ENCODE data around the gene CFAP119. TPM values are rescaled to one million over a fixed set of nuclear protein-coding genes. Genes with fewer than 3 reads are reported as not detected.

The CFAP119 gene
- total RNA-seq, 1 experiment from 2014 or later: 4.6 TPM

DNA sequence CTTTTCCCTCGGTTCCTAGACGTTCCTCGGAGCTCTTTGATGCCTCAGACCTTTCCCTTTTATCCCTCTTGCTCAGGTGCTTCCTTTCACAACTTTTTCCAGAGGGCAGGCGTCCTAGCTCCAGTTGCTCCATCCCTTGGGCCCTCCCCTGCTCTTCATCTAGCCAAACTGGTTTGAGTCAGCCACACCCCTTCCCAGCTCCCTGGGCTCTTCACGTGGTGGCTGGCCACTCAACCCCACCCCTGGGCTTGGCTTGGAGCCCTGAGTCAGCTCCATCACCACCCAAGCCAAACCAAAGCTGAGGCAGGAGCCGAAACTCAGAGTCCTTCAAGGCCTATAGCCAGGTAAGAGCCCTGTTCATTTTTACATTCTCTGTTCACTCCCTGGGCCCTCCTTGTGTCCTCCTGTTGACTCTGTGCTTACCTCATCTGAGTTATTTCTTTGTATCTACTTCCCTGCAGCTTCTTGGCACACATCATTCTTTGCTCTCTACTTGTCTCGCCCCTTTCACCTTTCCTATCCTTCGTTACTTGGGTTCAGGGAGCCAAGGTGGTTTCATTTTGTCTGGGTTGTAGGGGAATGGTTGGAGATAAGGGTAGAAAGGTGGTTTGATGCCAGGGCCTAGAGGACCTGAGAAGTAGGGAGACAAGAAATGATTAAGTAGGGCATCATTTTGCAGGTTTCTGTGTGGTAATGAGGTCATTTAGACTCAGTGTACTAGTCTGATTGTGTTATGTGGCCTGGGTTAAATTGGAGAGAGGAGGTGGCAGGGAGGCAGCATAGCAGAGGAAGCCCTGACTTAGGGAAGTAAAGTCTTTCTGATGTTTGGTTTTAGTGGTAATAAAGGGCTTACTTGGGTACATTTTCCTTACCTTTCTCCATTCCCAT lies 21.3 kb downstream of the CFAP119 start:
- peak; percentile 83 for DNase-seq (ENCODE audit: low read depth)

DNA sequence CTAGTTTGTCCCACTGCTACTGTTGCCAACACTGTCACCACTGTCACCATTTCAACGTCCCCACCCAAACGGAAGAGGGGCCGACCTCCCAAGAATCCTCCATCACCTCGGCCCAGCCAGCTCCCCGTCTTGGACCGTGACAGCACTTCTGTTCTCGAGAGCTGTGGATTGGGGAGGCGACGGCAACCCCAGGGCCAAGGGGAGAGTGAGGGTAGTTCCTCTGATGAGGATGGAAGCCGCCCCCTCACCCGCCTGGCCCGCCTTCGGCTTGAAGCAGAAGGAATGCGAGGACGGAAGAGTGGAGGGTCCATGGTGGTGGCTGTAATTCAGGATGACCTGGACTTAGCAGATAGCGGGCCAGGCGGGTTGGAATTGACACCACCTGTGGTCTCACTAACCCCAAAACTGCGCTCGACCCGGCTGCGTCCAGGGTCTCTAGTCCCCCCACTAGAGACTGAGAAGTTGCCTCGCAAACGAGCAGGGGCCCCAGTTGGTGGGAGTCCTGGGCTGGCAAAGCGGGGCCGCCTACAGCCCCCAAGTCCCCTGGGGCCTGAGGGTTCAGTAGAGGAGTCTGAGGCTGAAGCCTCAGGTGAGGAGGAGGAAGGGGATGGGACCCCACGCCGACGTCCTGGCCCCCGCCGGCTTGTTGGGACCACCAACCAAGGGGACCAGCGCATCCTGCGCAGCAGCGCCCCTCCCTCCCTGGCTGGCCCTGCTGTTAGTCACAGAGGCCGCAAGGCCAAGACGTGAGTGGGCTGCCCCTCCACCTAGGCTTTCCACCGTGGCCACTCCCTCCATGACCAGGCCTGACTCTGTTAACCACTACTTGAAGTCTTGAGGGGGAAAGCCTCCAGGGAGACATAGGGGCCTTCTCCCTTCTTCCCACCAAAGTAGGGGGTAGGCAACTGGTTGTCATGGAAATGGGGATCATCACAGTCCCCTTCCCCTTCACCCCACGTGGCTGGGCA lies 22.6 kb downstream of the CFAP119 start:
- no peak for DNase-seq (ENCODE audit: low read depth)

DNA sequence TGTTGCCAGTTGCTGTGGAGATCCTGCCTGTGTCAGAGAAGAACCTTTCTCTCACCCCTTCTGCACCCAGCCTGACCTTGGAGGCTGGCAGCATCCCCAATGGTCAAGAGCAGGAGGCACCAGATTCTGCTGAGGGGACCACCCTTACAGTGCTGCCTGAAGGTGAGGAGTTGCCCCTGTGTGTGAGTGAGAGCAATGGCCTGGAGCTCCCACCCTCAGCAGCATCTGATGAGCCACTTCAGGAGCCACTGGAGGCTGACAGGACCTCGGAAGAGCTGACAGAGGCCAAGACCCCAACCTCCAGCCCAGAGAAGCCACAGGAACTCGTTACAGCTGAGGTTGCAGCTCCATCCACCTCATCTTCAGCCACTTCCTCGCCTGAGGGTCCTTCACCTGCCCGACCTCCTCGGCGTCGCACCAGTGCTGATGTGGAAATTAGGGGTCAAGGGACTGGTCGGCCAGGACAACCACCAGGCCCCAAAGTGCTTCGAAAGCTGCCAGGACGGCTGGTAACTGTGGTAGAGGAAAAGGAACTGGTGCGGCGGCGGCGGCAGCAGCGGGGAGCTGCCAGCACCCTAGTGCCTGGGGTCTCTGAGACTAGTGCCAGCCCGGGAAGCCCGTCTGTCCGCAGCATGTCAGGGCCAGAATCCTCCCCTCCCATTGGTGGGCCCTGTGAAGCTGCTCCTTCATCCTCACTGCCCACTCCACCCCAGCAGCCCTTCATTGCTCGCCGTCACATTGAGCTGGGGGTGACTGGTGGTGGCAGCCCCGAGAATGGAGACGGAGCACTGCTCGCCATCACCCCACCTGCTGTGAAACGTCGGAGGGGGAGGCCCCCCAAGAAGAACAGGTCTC lies 23.8 kb downstream of the CFAP119 start:
- DNase-seq (ENCODE audit: low read depth): no peak

DNA sequence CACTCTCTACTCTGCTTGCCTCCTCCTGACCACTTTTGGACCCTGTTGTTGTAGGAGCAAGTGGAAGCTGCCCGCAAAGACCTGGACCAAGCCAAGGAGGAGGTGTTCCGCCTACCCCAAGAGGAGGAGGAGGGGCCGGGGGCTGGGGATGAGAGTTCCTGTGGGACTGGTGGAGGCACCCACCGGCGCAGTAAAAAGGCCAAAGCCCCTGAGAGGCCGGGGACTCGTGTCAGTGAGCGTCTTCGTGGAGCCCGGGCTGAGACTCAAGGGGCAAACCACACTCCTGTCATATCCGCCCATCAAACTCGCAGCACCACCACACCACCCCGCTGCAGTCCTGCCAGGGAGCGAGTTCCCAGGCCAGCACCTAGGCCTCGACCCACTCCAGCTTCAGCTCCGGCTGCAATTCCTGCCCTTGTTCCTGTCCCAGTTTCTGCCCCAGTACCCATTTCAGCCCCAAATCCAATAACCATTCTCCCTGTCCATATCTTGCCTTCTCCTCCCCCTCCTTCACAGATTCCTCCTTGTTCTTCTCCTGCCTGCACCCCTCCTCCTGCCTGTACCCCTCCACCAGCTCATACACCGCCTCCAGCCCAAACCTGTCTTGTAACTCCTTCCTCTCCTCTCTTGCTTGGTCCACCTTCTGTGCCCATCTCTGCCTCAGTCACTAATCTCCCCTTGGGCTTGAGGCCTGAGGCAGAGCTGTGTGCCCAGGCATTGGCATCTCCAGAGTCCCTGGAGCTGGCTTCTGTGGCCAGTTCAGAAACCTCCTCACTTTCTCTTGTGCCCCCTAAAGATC lies 24.7 kb downstream of the CFAP119 start:
- no peak for DNase-seq (ENCODE audit: low read depth)

DNA sequence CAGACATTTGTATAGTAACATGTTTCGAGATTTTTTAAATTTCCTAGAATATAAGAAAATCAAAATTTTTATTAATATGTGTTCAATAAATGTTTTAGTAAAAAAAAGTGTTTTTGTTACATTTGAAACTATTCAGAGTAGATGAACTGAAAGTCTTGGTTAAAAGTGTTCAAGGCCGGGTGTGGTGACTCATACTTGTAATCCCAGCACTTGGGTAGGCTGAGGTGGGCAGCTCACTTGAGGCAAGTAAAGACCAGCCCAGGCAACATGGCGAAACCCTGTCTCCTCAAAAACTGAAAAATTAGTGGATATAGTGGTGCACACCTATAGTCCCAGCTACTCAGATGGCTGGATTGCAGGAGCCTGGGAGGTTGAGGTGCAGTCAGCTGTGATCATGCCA lies 30.5 kb downstream of the CFAP119 start:
- no peak for DNase-seq (ENCODE audit: low read depth)

DNA sequence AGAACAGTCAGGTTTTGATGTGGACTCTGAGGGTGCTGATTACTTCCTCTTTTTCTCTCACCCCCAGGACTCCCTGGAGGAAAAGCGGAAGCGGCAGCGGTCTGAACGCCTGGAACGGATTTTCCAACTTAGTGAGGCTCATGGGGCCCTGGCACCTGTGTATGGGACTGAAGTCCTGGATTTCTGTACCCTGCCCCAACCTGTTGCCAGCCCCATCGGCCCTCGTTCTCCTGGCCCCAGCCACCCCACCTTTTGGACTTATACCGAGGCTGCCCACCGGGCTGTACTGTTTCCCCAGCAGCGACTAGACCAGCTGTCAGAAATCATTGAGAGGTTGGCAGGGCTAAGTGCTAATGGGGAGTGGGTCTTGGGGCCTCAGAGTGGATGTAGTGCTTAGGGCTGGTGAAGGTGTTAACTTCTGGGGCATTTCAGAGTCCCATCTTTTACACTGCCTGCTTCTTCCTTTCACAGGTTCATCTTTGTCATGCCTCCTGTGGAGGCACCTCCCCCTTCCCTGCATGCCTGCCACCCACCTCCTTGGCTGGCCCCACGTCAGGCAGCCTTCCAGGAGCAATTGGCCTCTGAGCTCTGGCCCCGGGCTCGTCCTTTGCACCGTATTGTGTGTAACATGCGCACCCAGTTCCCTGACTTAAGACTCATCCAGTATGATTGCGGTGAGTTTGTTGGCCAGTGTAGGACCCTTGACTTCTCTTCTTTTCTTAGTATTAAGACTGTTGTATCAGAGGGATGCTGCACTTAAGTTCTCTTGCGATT lies 32.8 kb downstream of the CFAP119 start:
- no peak for DNase-seq (ENCODE audit: low read depth)

DNA sequence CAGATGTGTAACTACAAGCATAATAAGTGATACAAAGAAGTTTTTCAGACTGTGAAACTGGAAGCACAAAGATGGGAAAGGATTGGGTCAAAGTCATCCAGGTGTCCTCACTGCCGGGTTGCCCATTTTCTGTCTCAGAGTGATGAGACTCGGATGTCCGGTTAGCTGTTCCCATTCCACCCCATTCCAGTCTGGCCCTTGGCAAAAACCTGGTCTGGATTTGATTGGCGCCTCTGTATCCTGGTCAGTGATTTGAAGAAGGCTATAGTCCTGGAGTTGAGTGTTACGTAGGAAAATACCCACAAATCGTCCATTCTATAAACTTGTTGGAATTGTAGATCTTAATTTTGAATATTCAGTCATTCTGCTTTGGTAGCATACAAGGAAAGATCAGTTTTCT lies 33.5 kb downstream of the CFAP119 start:
- DNase-seq (ENCODE audit: low read depth): no peak

DNA sequence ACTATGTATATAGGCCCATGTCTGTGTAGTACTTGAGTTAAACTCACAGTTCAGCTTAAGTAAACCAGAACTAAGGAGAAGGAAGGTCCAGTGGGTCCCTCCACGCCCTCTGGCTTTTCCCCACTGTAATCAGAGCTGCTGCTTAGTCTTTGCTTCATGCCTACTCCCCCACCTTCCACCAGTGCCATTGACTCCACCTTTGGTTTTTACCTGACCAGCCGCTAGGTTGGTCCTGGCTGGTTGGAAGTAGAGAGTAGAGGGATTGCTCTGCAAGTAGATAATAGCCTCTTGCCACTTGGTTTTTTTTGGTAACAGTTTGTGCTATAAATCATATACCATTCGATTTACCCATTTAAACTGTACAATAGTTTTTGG lies 36.5 kb downstream of the CFAP119 start:
- DNase-seq (ENCODE audit: low read depth): no peak

DNA sequence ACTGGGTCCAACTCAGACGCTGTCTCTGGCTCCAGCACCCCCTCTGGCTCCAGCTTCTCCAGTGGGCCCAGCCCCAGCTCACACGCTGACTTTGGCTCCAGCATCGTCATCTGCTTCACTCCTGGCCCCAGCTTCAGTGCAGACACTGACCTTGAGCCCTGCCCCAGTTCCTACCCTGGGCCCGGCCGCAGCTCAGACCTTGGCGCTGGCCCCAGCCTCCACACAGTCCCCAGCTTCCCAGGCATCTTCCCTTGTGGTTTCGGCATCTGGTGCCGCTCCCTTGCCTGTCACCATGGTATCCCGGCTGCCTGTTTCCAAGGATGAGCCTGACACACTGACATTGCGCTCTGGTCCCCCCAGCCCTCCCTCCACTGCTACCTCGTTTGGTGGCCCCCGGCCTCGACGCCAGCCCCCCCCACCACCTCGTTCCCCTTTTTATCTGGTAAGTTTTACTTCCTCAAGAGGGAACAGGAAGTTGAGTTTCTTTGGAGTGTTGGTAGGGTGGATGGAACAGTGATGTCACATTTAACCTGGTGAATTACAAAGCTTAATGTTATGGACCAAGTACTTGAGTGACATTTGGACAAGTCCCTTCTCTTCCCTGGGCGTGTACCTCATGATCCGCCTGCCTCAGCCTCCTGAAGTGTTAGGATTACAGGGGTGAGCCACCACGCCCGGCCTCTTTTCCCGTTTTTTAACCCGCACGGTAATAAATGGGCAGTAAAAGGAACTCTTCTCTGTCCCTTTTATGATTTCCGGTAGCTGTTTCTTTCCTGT lies 37.0 kb downstream of the CFAP119 start:
- no peak for DNase-seq (ENCODE audit: low read depth)

DNA sequence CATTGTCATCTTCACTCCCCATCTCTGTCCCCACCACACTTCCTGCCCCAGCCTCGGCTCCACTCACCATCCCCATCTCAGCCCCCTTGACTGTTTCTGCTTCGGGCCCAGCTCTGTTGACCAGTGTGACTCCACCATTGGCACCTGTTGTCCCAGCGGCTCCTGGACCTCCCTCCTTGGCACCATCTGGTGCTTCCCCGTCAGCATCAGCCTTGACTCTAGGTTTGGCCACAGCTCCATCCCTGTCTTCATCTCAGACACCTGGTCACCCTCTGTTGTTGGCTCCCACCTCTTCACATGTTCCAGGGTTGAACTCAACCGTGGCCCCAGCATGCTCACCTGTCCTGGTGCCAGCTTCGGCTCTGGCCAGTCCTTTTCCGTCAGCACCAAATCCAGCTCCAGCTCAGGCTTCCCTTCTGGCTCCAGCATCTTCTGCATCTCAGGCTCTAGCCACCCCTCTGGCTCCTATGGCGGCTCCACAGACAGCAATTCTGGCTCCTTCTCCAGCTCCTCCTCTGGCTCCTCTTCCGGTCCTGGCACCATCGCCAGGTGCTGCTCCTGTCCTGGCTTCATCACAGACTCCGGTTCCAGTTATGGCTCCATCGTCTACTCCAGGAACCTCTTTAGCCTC lies 38.0 kb downstream of the CFAP119 start:
- no peak for DNase-seq (ENCODE audit: low read depth)

DNA sequence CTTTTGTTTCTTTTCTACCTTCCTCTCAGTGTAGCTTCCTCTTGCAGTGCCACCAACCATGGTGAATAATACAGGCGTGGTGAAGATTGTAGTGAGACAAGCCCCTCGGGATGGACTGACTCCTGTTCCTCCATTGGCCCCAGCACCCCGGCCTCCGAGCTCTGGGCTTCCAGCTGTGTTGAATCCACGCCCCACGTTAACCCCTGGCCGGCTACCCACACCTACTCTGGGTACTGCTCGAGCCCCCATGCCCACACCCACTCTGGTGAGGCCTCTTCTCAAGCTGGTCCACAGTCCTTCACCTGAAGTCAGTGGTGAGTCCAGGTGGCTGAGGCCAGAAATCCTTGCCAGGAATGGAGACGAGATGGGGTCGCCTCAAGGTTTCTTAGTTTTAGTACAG lies 38.9 kb downstream of the CFAP119 start:
- no peak for DNase-seq (ENCODE audit: low read depth)

DNA sequence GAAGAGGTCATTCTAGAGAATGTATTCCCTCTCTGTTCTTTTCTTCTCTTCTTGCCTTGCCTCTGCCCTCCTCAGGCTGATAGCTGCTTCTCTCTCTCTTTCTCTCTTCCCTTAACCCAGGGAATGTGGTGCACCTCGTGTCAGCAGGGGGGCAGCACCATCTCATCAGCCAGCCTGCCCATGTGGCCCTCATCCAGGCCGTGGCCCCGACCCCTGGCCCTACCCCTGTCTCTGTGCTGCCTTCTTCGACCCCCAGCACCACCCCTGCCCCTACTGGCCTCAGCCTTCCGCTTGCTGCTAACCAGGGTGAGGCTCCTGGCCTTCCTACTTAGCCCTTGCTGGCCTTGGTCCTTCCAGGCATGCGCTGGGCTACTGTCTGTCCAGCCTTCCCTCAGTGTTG lies 39.4 kb downstream of the CFAP119 start:
- DNase-seq (ENCODE audit: low read depth): no peak

DNA sequence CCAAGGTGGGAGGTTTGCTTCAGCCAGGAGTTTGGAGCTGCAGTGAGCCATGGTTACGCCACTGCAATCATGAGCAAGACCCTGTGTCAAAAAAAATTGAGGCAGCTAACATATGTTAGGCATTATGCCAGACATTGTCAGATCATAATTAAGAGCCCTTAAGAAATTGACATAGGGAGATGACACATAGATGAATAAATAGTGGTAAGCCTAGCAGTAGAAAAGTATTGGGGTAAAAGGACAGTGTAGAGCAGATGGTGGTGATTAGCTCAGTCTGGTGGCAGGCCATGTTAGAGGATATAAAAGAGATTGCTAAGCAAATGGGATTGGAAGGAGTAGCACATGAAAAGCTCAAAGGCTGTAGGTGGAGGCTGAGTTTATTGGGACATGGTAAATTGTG lies 40.3 kb downstream of the CFAP119 start:
- peak; percentile 31 for DNase-seq (ENCODE audit: low read depth)

DNA sequence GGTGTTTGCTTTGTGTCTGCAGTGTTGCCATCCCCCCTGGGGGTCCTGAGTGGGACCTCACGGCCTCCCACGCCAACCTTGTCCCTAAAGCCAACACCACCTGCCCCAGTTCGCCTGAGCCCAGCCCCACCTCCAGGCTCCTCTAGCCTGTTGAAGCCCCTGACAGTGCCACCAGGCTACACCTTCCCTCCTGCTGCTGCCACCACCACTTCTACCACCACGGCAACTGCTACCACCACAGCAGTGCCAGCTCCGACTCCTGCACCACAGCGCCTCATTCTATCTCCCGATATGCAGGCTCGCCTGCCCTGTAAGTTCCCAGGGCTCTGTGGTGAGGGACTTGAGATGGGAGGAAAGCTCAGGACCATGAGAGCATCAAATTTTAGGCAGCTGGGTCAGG lies 40.7 kb downstream of the CFAP119 start:
- no peak for DNase-seq (ENCODE audit: low read depth)

DNA sequence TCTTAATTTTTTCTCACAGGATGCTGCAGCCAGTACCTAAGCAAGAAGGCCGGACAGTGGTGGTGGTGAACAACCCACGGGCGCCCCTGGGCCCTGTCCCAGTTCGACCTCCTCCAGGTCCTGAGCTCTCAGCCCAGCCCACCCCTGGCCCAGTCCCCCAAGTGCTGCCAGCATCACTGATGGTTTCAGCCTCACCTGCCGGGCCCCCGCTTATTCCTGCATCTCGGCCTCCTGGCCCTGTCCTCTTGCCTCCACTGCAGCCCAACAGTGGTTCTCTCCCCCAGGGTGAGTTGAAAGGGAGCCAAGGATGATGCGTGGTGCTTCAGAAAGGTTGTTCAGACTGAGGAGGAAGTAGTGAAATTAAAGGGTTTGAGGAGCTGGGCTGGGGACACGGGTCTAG lies 41.2 kb downstream of the CFAP119 start:
- no peak for DNase-seq (ENCODE audit: low read depth)

DNA sequence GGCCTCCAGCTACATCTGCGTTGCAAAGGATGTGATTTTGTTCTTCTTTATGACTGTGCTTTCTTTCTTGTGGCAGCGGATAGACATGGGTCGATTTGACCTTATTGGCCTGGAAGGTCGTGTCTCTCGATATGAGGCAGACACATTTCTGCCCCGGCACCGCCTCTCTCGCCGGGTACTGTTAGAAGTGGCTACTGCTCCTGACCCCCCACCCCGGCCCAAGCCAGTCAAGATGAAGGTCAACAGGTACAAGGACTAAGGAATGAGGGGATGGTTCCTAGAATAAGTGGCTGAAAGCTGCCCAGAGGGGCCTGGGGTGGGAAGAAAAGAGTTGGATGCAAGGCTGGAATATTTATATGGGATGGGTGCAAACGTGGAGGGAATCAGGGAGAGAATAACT lies 41.8 kb downstream of the CFAP119 start:
- DNase-seq (ENCODE audit: low read depth): no peak

DNA sequence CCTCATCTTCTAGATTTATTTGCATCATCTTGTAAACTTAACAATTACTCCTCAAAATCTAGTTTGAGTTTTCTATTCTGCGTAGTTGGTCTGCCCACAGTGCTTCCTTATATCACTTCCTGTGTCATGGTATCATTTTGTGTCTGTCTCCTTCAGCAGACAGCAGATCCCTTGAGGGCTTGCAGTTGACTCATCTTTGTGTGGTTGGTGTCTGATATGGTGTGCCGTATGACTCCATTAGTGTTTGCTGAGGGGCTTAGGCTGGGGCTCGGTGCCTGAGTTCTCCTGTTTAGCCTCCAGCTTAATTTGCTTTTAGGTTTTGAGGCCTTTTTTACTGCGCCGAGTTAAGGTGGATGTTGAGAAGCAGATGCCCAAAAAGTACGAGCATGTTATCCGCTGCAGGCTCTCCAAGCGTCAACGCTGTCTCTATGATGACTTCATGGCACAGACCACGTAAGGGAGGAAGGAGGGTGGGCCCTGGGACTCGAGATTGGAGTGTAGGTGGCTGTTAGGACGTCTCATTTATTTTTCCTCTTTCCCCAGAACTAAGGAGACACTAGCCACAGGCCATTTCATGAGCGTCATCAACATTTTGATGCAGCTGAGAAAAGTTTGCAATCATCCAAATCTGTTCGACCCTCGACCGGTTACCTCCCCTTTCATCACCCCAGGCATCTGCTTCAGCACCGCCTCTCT lies 46.0 kb downstream of the CFAP119 start:
- DNase-seq (ENCODE audit: low read depth): peak; percentile 96

DNA sequence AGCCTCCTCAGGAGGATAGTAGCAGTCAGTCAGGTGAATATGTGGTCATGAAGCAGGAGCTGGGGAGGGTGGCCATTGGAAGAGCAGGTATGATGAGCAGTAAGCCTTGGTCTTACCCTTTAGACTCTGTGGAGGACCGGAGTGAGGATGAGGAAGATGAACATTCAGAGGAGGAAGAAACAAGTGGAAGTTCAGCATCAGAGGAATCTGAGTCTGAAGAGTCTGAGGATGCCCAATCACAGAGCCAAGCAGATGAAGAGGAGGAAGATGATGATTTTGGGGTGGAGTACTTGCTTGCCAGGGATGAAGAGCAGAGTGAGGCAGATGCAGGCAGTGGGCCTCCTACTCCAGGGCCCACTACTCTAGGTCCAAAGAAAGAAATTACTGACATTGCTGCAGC lies 50.1 kb downstream of the CFAP119 start:
- no peak for DNase-seq (ENCODE audit: low read depth)

All from RPMI7951 (cell line).